ENCODE results near the gene CCDC187.

CCDC187 gene

GRCh38 chr9:136222906-136223285, 81.0 kb downstream of the CCDC187 start:
- no peak for DNase-seq

- DNase-seq = no peak
Observed at GRCh38 chr9:136222166-136222905, 81.6 kb downstream of the CCDC187 start.

- DNase-seq = no peak
Observed at GRCh38 chr9:136220017-136220729, 83.7 kb downstream of the CCDC187 start.

GRCh38 chr9:136219276-136219675, 84.6 kb downstream of the CCDC187 start:
- DNase-seq = no peak

GRCh38 chr9:136218673-136219072, 85.2 kb downstream of the CCDC187 start:
- no peak for DNase-seq

GRCh38 chr9:136218271-136218670, 85.6 kb downstream of the CCDC187 start:
- DNase-seq = no peak

GRCh38 chr9:136216541-136217244, 87.2 kb downstream of the CCDC187 start:
- no peak for DNase-seq

- no peak for DNase-seq
Observed at GRCh38 chr9:136213733-136214132, 90.2 kb downstream of the CCDC187 start.

GRCh38 chr9:136212345-136212950, 91.4 kb downstream of the CCDC187 start:
- no peak for DNase-seq

GRCh38 chr9:136211441-136212344, 92.2 kb downstream of the CCDC187 start:
- DNase-seq = no peak

- no peak for DNase-seq
Observed at GRCh38 chr9:136211006-136211405, 92.9 kb downstream of the CCDC187 start.

- no peak for DNase-seq
Observed at GRCh38 chr9:136210276-136210675, 93.6 kb downstream of the CCDC187 start.

GRCh38 chr9:136209786-136210185, 94.1 kb downstream of the CCDC187 start:
- no peak for DNase-seq

- no peak for DNase-seq
Observed at GRCh38 chr9:136209232-136209631, 94.7 kb downstream of the CCDC187 start.

- no peak for DNase-seq
Observed at GRCh38 chr9:136208675-136209074, 95.2 kb downstream of the CCDC187 start.

- no peak for DNase-seq
Observed at GRCh38 chr9:136207616-136208015, 96.3 kb downstream of the CCDC187 start.

- DNase-seq = no peak
Observed at GRCh38 chr9:136206602-136207275, 97.2 kb downstream of the CCDC187 start.

- DNase-seq = no peak
Observed at GRCh38 chr9:136205707-136205992, 98.2 kb downstream of the CCDC187 start.

- no peak for DNase-seq
Observed at GRCh38 chr9:136204838-136205706, 98.8 kb downstream of the CCDC187 start, which contains the start of gene LHX3. Gene LHX3, minus strand, starts transcription at chr9:136205128. Its CDS starts 116 bp downstream, at chr9:136205012.

- DNase-seq = no peak
Observed at GRCh38 chr9:136204145-136204805, 99.6 kb downstream of the CCDC187 start.

Data from NCI-H2227 treated with DMSO at 0.1 percent for 48 hours (cell line).